H1 (cell line): ENCODE data around the gene SPATS2L. TPM values are rescaled to one million over a fixed set of nuclear protein-coding genes. Genes with fewer than 3 reads are reported as not detected.

ENCODE experiments used
- BRCA1 ChIP-seq: IDR thresholded peaks from 2 replicates; pipeline ENCODE4 v1.6.1; 2012; ENCODE audit warnings: low read depth, low read length, improper control_type of control experiment
- CHD1 ChIP-seq: IDR thresholded peaks from 2 replicates; pipeline ENCODE4 v1.6.1; 2012; ENCODE audit warnings: low read depth, low read length, improper control_type of control experiment
- EP300 ChIP-seq, 2 experiments: IDR thresholded peaks; 1 replicate in 1 of 2; 2 replicates in 1 of 2; pipeline ENCODE4 v1.6.1; 2011 to 2012; ENCODE audit warnings: low read depth in 2 of 2, low read length in 2 of 2, mild to moderate bottlenecking in 2 of 2, borderline replicate concordance in 1 of 2, inconsistent platforms in 1 of 2, moderate library complexity in 1 of 2
- GTF2F1 ChIP-seq: IDR thresholded peaks from 2 replicates; pipeline ENCODE4 v1.6.1; 2012; ENCODE audit warnings: low read depth, low read length, improper control_type of control experiment, borderline replicate concordance
- PHF8 ChIP-seq: fragments of 200-600 bp; sonication (generic); conservative IDR thresholded peaks from 2 replicates; pipeline ENCODE4 v1.7.1; 2012; ENCODE audit warnings: low read depth, mild to moderate bottlenecking, inconsistent platforms, low read length, moderate library complexity
- TAF7 ChIP-seq: optimal IDR thresholded peaks from 2 replicates; pipeline ENCODE3; 2011; ENCODE audit warnings: low read depth, mild to moderate bottlenecking, inconsistent platforms, low read length, moderate library complexity, borderline replicate concordance
- TCF12 ChIP-seq: IDR thresholded peaks from 2 replicates; pipeline ENCODE4 v1.6.1; 2011; ENCODE audit warnings: low read depth, mild to moderate bottlenecking, low read length
- YY1 ChIP-seq: IDR thresholded peaks from 2 replicates; pipeline ENCODE4 v1.6.1; 2011; ENCODE audit warnings: low read depth, mild to moderate bottlenecking, low read length
- polyA plus RNA-seq, 7 experiments: library from polyadenylated mRNA; depleted of rRNA in 3 of 7; stranded (reverse) in 5 of 7; unstranded in 2 of 7; fragments of >200 nt in 5 of 7; fragments of 200-250 nt in 2 of 7; gene quantifications; 1 replicate in 5 of 7; 2 replicates in 1 of 7; 4 replicates in 1 of 7; pipeline versions ENCODE4 v1.2.1 to v1.2.3, GENCODE V29; 2011 to 2013; ENCODE audit warnings: missing spikeins in 2 of 7, mixed read lengths in 2 of 7
- total RNA-seq: library from RNA; stranded (reverse); fragmentation: NEBNext Ultra II Directional; extraction: Animal tissue kit (Norgen Biotek cat#: 25700); gene quantifications from 2 replicates; pipeline ENCODE4 v1.2.1, GENCODE V29; 2021
- TF ChIP-seq, protein P1 (sequence below): IDR thresholded peaks from 2 replicates; pipeline ENCODE4 v1.6.1; 2011; ENCODE audit warnings: low read depth, mild to moderate bottlenecking, low read length; ENCODE audit not compliant: insufficient read depth
- TF ChIP-seq, protein P2 (sequence below): IDR thresholded peaks from 2 replicates; pipeline ENCODE4 v1.6.1; 2011; ENCODE audit warnings: low read length, improper control_type of control experiment

Gene SPATS2L
- total and polyA plus RNA-seq, 2 of the 8 experiments (the other 6 are each of a cell fraction or from before 2014, with no cell fraction given): 67.3 to 189 TPM

DNA sequence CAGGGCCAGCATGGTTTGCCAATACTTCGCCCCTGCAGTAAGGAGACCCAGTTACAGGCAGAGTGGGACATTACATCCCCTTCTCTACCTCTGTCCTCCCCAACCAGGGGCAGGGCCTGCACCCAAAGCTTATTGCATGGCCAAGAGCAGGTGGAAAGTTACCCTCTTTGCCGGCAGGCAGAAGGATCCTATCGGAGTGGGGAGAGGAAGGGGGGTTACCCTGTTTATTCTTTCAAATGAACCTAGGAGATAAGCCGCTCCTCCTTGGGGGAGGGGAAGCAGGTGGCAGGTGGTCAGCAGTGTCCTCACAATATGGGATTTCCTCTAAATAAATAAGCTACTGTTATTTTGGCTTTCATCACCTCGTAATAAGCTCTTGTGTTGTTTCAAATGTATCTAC lies 53.9 kb downstream of the SPATS2L start (continued):
- TF ChIP-seq, protein P1, sequence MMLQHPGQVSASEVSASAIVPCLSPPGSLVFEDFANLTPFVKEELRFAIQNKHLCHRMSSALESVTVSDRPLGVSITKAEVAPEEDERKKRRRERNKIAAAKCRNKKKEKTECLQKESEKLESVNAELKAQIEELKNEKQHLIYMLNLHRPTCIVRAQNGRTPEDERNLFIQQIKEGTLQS: no peak
- TF ChIP-seq TAF7 (no peak), PHF8 (no peak), BRCA1 (no peak), TCF12 (peak; percentile 82; the same call in 1 of the 2 replicates), YY1 (no peak), GTF2F1 (no peak), EP300 (IDR thresholded peaks at IDR 0.05; ENCODE audit: borderline replicate concordance in 1 of 2, low read depth in 2 of 2, low read length in 2 of 2) (no peak), CHD1 (no peak)
- TF ChIP-seq, protein P2, sequence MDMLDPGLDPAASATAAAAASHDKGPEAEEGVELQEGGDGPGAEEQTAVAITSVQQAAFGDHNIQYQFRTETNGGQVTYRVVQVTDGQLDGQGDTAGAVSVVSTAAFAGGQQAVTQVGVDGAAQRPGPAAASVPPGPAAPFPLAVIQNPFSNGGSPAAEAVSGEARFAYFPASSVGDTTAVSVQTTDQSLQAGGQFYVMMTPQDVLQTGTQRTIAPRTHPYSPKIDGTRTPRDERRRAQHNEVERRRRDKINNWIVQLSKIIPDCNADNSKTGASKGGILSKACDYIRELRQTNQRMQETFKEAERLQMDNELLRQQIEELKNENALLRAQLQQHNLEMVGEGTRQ: no peak
